Body of pancreas (tissue), 4 donors: Measurements from ENCODE around the gene CIRBP. TPM values are rescaled to one million over a fixed set of nuclear protein-coding genes. Genes with fewer than 3 reads are reported as not detected.
A peak's percentile ranks its signal among the peaks of the same experiment; 100 is the strongest.

ENCODE experiments used
- ATAC-seq: fragments of 150-250 bp; one replicate; pipeline ENCODE4 v1.9.1; 2016
- DNase-seq, 4 donors: peaks; one replicate each; pipeline ENCODE4 v3.0.0-alpha.2; 2019
- H3K27ac ChIP-seq, 4 donors: fragments of 200-600 bp; sonication (generic); 1 replicate in 3 of 4; 2 replicates in 1 of 4; pipeline versions ENCODE4 v1.5.1 to v1.6.1; 2016 to 2019; ENCODE audit warnings: mild to moderate bottlenecking in 1 of 4, mixed read lengths in 1 of 4, moderate library complexity in 1 of 4
- H3K27me3 ChIP-seq, 2 donors: fragments of 200-600 bp; sonication (generic); one replicate each; pipeline ENCODE4 v1.6.0; 2016; ENCODE audit warnings: mild to moderate bottlenecking in 1 of 2
- H3K36me3 ChIP-seq, 2 donors: fragments of 200-600 bp; sonication (generic); replicated peaks in 1 of 2; 2 replicates each; pipeline ENCODE4 v1.5.1; 2016; ENCODE audit warnings: low read depth in 2 of 2; ENCODE audit not compliant: insufficient read depth in 1 of 2
- H3K4me1 ChIP-seq: fragments of 200-600 bp; sonication (generic); one replicate; pipeline ENCODE4 v1.6.0; 2016
- H3K4me3 ChIP-seq, 2 donors: fragments of 200-600 bp; sonication (generic); 1 replicate in 1 of 2; 2 replicates in 1 of 2; pipeline ENCODE4 v1.5.1; 2016 to 2019
- H3K9me3 ChIP-seq, 3 donors: fragments of 200-600 bp; sonication (generic); 1 replicate in 2 of 3; 2 replicates in 1 of 3; pipeline ENCODE4 v1.5.1; 2016
- CTCF ChIP-seq, 7 experiments: fragments of 450-650 bp in 4 of 7; fragments of 200-600 bp in 3 of 7; sonication (generic) in 3 of 7; IDR thresholded peaks; one replicate each; pipeline ENCODE4 v1.5.1; 2016 to 2019; ENCODE audit warnings: antibody characterized with exemption in 7 of 7
- POLR2A ChIP-seq, 3 donors: fragments of 450-650 bp; IDR thresholded peaks; one replicate each; pipeline ENCODE4 v1.6.1; 2016; ENCODE audit warnings: antibody characterized with exemption in 3 of 3, mild to moderate bottlenecking in 2 of 3
- WGBS, 2 donors: methylation state at CpG; one replicate each; pipeline ENCODE4 v1.1.5; 2017; 5-methylcytosine and 5-hydroxymethylcytosine counted together
- intact Hi-C: fragments of 100-400 bp; cut with DNase I; formaldehyde crosslinking; loops from one replicate; pipeline ENCODE4 v1.15.1; 2023
- total RNA-seq, 2 donors: library from RNA; depleted of rRNA; stranded (reverse); fragments of >200 nt; gene quantifications; one replicate each; pipeline ENCODE4 v1.1.0, GENCODE V29; 2016

The CIRBP gene
- total RNA-seq, 2 donors from 2014 or later = 582 to 630 TPM

DNA sequence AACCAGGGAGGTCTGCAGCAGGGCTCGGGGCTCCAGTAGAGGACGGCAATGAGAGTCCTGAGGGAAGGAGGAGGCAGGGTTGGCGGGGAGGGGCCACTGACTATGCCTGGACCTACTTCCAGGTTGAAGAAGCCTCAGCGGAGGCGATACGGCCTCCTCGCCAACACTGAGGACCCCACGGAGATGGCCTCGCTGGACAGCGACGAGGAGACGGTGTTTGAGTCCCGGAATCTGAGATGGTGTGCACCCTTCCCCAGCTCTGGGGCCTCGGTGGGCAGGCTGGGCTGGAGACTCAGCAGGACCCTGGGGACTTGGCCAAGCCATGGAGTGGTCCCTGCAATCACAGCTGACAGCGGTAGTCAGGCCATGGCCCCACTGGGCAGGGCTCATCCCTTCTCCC is 7.9 kb downstream of the CIRBP start:
- intact Hi-C loops = no loop called here
- TF ChIP-seq POLR2A (IDR thresholded peaks at IDR 0.05) (no peak), CTCF (IDR thresholded peaks at IDR 0.05) (no peak)
- Histone ChIP-seq H3K27ac (no peak overlapping the region), H3K27me3 (no peaks in the 10 kb centered on the region), H3K4me1 (peaks cover 45% of the 10 kb centered on the region), H3K9me3 (no peaks in the 10 kb centered on the region), H3K36me3 (peaks cover 7 to 22% of the 10 kb centered on the region in 2 donors), H3K4me3 (no peak overlapping the region)
- DNase-seq (no peak), ATAC-seq (no peak)
- WGBS, 2 donors = 91 to 96% methylated on average over 14 to 15 of the region's 15 CpGs

- H3K36me3 ChIP-seq = peaks cover 3 to 17% of the 10 kb centered on the region in 2 donors
- intact Hi-C loops = no loop called here
- 81 to 96% methylated on average over 10 to 11 of the region's 12 CpGs for WGBS, 2 donors
- no peak overlapping the region for H3K4me3 ChIP-seq
- no peaks in the 10 kb centered on the region for H3K9me3 ChIP-seq
- DNase-seq (no peak), ATAC-seq (no peak)
- H3K4me1 ChIP-seq = peaks cover 35% of the 10 kb centered on the region
- no peak overlapping the region for H3K27ac ChIP-seq
- no peaks in the 10 kb centered on the region for H3K27me3 ChIP-seq
- TF ChIP-seq POLR2A (IDR thresholded peaks at IDR 0.05) (no peak), CTCF (IDR thresholded peaks at IDR 0.05) (no peak)
Measured at GRCh38 chr19:1278074-1278473, 8.9 kb downstream of the CIRBP start.

DNA sequence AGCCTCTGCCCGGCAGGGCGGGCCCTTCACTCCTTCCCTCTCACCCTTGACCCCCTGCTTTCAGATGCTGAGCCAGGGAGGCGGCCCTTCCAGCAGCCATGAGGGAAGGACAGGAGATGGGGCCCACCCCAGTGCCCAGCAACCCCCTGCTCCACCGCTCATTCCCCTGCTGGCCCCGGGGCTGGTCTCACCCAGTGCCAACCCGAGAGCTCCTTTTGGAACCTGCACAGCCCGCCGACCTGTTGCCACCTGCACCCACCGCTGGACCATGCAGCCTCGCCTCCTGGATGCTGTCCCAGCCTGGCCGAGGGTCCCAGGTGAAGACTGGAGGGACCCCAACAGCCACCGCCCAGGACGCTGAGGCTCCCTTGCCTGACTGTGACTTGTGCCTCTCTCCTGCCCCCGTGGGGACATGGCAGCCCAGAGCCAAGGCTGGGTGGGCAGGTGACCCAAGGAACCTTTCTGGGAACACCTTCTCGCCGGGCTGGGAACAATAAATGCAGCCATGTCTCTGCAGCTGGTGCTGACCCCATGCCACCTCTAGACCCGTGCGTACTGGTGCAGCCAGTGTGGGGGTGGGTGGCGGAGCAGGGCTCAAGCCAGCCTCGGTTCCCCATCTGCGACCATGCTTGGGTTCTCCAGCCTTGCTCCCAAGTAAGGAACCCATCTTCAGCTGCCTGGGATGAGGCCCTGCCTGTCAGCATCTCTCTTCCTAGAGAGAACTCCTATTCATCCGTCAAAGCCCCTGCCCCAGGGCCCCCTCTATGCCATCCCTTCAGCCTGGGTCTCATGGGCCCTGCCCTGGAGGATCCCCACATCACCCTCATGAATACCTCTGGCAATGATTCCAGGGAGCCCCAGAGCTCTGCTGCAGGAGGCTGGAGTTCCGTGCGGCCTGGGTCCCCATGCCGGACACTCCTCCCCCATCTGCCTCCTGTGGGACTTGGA is 9.9 kb downstream of the CIRBP start:
- H3K27ac ChIP-seq = no peak overlapping the region
- WGBS, 2 donors = 80 to 88% methylated on average over 12 to 21 of the region's 25 CpGs
- H3K9me3 ChIP-seq = no peaks in the 10 kb centered on the region
- H3K36me3 ChIP-seq = peaks cover 0 to 10% of the 10 kb centered on the region in 2 donors
- H3K27me3 ChIP-seq = no peaks in the 10 kb centered on the region
- H3K4me1 ChIP-seq = peaks cover 25% of the 10 kb centered on the region
- DNase-seq = no peak
- intact Hi-C loops = no loop called here
- TF ChIP-seq CTCF (IDR thresholded peaks at IDR 0.05) = no peak
- no peak for TF ChIP-seq POLR2A (IDR thresholded peaks at IDR 0.05)
- no peak for ATAC-seq
- H3K4me3 ChIP-seq = no peak overlapping the region

GRCh38 chr19:1279782-1280341 is 10.7 kb downstream of the CIRBP start:
- WGBS, 2 donors = 28 to 33% methylated on average over 7 to 10 of the region's 10 CpGs
- H3K27ac ChIP-seq = no peak overlapping the region

More at GRCh38 chr19:1279782-1280341, 10.7 kb downstream of the CIRBP start:
- DNase-seq (peak; percentile 82 to 86 (median 83)), ATAC-seq (peak; percentile 31)
- intact Hi-C loops = loop anchor here (10.0 kb wide), 1 partner anchor 235 kb away; the partner anchor contains the start of gene ADAMTSL5
- H3K36me3 ChIP-seq = peaks cover 0 to 3% of the 10 kb centered on the region in 2 donors
- no peak overlapping the region for H3K4me3 ChIP-seq
- TF ChIP-seq POLR2A (IDR thresholded peaks at IDR 0.05) (no peak), CTCF (IDR thresholded peaks at IDR 0.05) (peak; percentile 85 to 96 (median 90))
- peaks cover 17% of the 10 kb centered on the region for H3K4me1 ChIP-seq
- H3K9me3 ChIP-seq = no peaks in the 10 kb centered on the region
- peaks cover 0 to under 1% of the 10 kb centered on the region in 2 donors for H3K27me3 ChIP-seq
